SK-N-MC (cell line): Measurements from ENCODE around the gene NSMCE1.

Experiments used
- EZH2 ChIP-seq: fragments of 200-600 bp; sonication (generic); IDR thresholded peaks from one replicate; pipeline ENCODE4 v1.6.1; 2017; ENCODE audit warnings: antibody characterized with exemption
- FOXP2 ChIP-seq: optimal IDR thresholded peaks from 2 replicates; pipeline ENCODE3; 2011; ENCODE audit warnings: mild to moderate bottlenecking, moderate library complexity; ENCODE audit not compliant: insufficient read depth; ENCODE audit errors: extremely low read length, control extremely low read depth
- POLR2AphosphoS5 ChIP-seq: IDR thresholded peaks from 2 replicates; pipeline ENCODE4 v1.6.1; 2012; ENCODE audit warnings: mild to moderate bottlenecking, low read depth, low read length, borderline replicate concordance

DNA sequence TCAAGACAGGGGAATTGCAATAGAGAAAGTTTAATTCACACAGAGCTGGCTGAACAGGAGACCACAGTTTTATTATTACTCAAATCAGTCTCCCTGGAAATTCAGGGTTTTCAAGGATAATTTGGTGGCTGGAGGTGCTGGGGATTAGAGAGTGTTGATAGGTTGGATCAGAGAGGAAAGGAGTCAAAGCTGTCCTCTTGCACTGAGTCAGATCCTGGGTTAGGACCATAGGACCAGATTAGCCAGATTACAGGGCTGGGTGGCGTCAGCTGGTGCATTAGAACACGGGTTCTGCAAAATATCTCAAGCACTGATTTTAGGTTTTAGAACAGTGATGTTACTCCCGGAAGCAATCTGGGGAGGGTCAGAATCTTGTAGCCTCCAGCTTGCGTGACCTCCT lies 1.8 kb upstream of the NSMCE1 start:
- no peak for TF ChIP-seq POLR2AphosphoS5
- no peak for TF ChIP-seq EZH2
- TF ChIP-seq FOXP2, result no peak
